Stimulated activated CD4-positive, alpha-beta T cell treated with anti-CD3 and anti-CD28 coated beads, Interleukin-15, amount 100 ng/mL, for 48 hours (primary cell): ENCODE results near the gene MAGI3.
"Not testable (repeated sequence)": the region's sequence is repeated elsewhere in the genome, so short reads cannot be mapped to it uniquely, and the experiment has no call there.

Source experiments
- DNase-seq, 2 donors: peaks; one replicate each; pipeline ENCODE4 v3.0.0-alpha.2; 2020; ENCODE audit warnings: low read depth in 2 of 2

Gene MAGI3

DNA sequence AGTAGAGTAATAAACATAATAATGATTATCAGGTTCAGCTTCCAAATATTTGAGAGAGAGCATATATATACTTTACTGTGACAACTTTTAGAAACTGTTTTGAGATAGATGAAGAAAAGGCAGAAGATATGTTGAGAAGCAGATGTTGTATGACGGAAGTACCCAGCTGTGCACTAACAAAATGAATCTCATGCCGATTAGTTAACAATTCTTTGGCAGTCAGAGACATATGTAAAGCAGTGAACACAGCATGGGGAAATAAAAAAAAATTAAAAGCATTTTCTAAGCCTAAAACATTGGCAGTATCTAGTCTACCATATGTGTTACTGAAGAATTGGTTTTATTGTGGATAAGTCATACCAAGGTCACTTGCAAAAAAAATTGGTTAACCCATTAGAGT, 51.8 kb downstream of the MAGI3 start:
- DNase-seq, result no peak

DNA sequence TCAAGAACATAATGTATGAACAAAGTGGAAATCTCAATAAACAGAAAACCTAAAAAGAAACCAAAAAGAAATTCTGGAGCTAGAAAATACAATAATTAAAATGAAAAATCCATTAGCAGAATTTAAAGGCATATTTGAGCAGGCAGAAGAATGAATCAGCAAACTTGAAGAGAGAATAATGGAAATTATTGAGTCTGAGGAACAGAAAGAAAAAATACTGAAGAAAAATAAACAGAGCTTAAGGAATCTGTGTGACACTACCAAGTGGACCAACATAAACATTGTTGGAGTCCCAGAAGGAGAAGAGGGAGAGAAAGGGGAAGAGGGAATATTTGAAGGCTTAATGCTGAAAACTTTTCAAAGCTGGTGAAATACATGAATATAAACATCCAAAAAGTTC, 54.5 kb downstream of the MAGI3 start:
- DNase-seq, result no peak

DNA sequence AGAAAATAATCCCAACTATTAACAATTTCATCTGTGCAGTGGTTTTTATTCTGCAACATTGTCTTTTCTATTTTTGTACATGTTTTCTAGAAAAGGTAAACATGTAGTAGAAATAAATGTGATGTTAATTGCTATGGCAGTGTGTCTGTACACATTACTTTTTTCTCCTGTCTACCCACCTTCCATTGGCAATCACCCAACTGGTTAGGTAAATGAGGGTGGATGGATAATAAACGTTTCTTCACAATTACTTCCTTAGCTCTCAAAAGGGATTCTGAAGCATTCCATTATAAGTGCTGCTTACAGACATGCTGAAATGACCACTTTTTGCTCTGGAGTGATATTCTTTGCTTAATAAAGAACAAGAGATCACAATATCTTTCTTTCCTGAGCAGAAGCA, 61.4 kb downstream of the MAGI3 start:
- no peak for DNase-seq

DNA sequence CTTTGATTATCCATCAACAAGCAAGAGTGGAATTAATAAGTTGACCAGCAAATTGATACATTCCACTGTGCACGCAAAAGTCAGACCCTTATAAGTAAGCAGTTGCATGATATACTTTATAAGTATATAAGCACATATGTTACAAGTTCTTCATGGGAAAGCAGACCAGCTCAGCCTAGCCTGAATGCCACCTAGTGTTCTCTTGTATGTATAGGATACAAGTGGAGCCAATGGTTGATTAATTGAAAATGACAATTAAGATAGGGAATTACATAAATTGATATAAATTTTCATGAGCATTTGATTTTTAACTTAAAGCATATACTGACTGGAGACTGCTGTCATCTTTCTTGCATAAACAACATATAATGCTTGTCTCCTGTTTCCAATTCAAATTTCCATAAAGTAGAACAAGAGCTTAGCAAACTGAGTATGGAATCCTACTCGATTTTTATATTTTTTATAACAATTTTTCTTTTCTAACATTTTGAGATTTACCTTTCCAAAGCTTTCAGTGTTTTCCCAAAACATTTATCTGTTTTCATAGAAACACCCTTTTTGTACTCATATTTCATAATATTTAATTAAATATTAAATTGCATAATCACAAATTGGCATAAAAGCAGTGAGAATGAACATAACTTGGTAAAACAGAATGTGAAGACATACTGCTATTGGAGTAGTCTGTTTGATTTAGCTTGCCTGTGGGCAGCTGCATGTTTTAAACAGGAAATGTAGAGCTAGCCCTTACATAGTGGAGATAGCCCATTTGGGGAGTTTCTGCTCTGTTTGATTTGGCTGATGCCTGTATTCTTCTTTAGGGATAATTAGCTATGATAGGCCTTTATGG, 62.8 kb downstream of the MAGI3 start:
- no peak for DNase-seq

DNA sequence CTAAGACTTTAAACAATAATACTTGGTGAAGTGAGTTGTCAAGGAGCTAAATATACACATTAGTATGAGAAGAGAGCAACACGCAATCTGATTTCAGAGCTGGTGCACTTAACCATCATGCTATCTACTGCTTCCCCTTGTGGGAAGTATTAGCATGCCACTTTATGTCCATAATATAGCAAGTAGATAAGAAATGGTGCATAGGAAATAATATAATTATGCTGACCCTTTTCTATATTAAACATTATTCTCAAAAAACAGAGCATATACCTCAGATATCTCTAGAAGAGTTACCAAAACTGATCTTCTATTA, 63.4 kb downstream of the MAGI3 start:
- no peak for DNase-seq

DNA sequence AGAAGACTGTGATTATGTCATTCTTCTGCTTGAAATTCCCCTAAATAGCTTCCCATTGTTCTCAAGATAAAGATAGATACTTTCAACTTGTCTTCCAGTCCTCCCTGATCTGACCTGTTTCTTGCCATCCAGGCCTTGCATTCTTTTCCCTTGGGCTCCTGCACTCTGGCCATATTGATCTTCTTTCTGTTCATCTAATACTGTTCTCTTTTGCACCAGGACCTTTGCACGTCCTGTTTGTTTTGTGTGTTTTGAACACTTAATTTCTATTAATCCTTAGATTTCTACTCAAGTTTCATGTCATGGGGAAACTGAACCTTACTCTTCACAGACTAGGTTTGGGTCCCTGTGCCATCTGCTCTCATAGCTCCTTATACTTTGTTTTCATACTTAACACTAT, 65.1 kb downstream of the MAGI3 start:
- no peak for DNase-seq

DNA sequence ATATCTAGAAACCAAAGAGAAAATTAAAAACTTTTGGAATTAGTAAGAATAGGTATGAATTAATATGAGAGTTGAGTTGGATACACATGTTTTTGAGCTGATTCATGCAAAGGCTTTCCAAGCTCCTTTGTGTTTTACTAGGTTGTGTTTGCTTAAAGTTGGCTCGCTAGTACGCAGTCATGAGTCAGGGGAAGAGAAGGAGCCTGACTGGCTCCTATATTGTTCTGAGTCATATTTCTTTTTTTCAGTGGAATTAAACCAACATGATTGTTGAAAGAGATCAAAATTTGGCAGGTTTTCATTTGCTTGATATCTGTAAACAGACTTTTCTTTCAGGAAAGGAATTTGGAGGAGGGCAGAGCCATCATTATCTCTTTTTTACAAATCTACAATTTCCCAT, 66.7 kb downstream of the MAGI3 start:
- DNase-seq, result no peak

DNA sequence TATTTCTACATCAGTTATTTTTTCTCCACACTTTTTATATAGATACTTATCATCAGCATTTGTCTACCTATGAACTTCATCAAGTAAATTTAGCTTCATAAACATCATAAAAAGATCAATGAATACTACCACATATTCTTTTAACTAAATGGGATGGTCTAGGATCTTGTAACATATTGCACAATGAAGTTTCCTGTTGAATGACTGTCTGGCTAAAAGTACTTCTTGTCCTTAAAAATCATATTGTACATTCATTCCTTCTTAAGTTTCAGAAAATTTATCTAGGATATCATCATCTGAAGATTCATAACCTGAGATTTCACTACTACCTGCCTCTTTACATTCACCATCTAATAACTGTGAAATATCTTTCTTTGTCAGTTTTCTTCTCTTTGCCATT, 69.0 kb downstream of the MAGI3 start:
- DNase-seq, result no peak

DNA sequence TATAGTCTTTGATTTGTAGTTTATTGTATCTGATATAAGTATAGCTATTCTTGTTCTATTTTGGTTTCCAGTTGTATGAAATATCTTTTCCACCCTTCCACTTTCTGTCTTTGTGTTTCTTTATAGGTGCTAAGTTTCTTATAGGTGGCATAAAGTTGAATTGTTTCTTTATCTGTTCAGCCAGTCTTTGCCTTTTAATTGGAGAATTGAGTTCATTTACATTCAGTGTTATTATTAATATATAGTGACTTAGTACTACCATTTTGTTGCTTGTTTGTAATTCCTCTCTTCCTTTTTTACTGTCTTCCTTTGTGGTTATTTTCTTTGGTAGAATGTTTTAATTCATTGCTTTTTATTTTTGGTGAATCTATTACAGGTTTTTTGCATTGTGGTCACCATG, 77.7 kb downstream of the MAGI3 start:
- no peak for DNase-seq

DNA sequence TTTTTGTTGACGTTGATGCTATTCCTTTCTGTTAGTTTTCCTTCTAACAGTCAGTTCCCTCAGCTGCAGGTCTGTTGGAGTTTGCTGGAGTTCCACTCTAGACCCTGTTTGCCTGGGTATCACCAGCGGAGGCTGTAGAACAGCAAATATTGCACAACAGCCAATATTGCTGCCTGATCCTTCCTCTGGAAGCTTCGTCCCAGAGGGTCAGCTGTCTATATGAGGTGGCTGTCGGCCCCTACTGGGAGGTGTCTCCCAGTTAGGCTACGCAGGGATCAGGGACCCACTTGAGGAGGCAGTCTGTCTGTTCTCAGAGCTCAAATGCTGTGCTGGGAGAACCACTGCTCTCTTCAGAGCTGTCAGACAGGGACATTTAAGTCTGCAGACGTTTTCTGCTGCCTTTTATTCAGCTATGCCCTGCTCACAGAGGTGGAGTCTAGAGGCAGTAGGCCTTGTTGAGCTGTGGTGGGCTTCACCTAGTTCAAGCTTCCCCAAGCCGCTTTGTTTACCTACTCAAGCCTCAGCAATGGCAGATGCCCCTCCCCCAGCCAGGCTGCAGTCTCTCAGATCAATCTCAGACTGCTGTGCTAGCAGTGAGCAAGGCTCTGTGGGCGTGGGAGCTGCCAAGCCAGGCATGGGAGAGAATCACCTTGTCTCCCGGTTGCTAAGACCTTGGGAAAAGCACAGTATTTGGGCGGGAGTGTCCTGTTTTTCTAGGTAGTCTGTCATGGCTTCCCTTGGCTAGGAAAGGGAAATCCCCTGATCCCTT, 88.3 kb downstream of the MAGI3 start:
- not testable (repeated sequence) for DNase-seq

DNA sequence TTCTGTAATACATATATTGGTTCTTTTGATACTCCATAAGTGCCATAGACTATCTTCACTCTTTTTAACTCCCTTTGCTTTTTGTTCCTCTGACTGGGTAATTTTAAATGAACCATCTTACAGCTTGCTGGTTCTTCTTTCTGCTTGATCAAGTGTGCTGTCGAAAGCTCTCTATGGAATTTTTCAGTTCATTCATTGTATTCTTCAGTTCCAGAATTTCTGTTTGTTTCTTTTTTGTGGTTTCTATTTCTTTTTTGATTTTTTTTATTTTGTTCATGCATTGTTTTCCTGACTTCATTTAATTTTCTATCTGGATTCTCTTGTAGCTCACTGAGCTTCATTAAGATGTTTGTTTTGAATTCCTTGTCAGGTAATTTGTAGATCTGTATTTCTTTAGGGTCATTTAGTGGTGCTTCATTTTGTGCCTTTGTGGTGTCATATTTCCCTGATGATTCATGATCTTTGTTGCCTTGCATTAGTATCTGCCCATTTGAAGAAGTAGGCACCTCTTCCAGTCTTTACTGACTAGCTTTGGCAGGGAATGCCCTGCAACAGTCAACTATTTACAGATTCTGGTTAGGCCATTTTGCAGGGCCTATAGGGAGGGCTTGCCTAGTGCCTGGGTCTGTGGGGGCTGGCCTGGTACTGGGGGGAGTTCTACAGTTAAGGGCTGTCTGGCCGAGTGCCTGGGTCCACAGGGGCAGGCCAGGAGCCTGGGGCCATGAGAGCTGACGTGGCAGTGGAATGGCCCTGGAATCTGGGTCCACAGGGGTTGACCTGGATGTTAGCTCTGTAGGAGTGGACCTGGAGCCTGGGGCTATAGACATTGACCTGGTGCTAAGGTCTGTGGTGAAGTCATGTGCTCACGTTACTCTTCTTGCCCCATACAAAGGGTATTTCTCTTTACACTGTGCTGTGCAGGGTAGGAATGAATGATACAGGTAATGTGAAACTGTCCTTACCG, 89.7 kb downstream of the MAGI3 start:
- no peak for DNase-seq

DNA sequence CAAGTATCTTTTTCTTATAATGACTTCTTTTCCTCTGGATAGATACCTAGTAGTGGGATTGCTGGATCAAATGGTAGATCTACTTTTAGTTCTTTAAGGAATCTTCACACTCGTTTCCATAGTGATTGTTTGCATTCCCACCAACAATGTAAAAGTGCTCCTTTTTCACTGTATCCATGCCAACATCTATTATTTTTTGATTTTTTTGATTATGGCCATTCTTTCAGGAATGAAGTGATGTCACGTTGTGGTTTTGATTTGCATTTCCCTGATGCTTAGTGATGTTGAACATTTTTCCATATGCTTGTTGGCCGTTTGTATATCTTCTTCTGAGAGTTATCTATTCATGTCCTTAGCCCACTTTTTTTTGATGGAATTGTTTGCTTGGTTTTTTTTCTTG, 94.8 kb downstream of the MAGI3 start:
- DNase-seq, result not testable (repeated sequence)

DNA sequence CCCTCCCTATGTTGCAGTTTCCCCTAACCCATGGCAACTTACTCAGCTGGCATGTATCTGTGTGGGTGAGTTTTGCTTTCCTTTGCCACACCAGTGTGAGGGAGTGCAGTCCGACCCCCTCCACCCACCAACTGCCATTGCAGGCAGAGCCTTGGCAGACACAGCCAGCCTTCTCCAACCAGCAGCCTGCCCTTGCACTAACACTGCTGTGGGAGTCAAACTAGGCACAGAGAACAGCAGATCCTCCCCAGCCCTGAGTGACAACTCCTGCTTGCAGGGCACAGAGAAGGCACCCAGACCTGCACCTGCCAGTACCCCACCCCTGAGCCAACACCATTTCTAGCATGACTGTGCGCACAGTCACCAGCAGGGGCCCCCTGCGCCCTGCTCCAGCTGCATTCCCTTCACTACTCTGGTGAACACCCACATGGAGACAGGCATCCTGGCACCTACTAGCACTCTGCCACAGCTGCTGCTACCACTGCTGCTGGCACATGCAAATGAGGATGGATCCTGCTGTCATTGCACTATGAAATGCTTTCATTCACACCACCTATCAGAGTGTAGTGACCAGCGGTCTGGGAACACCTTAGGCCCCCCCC, 98.4 kb downstream of the MAGI3 start:
- DNase-seq, result no peak

DNA sequence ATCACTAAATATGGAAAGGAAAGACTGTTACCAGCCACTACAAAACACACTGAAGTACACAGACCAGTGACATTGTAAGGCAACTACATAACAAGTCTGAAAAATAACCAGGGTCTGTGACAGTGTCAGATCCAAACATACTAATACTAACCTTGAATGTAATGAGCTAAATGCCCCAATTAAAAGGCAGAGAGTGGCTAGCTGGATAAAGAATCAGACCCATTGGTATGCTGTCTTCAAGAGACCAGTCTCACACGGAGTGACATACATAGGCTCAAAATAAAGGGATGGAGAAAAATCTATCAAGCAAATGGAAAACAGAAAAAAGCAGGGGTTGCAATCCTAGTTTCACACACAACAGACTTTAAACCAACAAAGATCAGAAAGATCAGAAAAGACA, 100.1 kb downstream of the MAGI3 start:
- DNase-seq, result no peak

DNA sequence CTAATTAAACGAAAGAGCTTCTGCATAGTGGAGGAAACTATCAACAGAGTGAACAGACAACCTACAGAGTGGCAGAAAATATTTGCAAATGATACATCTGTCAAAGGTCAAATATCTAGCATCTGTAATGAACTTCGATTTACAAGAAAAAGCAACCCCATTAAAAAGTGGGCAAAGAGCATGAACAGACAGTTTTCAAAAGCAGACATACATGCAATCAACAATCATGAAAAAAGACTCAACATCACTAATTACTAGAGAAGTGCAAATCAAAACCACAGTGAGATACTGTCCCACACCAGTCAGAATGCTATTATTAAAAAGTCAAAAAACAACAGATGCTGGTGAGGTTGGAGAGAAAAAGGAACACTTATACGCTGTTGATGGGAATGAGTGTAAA, 103.2 kb downstream of the MAGI3 start:
- no peak for DNase-seq

DNA sequence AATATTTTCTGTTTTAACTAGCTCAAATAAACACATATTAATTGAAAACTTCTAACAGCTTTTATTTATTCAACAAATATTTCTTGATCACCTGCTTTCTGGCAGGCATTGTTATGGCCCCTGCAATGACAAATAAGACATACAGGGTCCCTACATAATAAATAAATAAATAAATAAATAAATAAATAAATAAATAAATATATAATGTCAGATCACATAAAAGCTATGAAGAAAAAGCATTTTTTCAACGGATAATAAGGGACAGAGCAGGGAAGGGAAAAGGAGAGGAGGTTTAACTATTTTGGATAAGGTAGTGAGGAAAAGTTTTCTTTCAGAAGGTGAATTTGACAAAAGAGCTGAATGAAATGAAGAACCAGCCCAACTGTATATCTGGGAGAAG, 115.0 kb downstream of the MAGI3 start:
- DNase-seq, result no peak

DNA sequence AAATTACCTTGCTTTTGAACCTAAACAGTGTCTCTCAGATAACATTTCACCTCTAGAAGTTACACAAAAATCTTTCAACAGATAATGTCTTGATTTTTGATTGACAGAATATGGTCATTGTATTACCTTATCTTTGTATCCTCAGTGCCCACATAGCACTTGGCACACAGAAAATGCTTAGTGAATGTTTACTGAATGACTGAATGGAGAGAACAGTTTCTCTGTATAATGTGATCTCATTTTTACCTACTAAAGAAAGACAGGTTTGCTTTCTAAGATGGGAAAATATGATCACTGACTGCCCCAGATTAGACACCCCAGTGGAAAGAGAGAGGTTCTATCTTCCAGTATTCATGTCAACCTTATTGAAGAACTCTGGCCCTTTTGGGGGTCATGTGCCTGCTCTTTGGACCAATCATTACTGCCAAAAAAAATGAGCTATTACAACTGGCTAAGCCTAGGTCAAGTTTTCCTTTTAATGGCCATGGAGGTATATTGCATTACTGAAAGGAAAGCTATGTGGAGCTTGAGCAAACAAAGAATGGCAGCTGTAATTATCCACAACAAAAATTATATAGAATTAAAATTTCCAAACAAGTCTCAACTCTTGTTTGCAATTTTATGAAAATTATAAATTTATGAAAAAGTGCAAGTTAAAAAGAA, 117.4 kb downstream of the MAGI3 start:
- no peak for DNase-seq

DNA sequence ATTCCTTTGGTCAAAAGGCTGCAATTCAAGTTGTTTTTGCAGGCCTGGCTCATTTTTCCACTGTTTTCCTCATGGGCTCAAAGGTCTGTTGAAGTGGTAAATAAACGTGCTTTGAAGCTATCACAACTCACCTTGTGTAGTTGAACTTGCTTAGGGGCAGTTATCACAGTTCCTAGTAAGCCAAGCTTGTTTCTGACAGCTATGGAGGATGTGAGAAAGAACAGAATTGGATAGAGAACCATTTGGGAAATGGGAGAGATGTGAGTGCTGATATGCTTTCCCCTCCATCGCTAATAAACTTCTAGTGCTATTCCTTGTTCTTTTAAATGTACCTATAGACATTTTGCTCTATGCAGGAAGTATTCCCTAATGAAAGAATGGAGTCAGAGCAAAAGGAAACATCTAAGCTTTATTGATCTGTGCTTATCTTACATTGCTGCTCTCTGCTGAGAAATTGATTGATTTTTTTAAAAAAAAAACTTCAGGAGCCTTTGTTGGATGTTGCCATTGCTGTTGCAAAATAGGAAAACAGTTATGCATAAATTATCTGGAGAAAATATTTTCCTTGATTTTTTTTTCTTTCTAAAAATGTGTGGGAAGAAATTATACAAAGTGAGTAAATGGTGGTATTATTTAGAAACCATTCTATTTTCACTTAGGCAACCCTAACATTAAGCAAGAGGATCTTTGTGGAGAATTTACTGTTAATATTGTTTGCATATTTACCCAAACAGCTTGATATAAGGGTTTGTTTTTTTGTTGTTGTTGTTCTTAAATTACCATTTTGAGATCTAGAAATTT, 118.2 kb downstream of the MAGI3 start:
- DNase-seq, result no peak

DNA sequence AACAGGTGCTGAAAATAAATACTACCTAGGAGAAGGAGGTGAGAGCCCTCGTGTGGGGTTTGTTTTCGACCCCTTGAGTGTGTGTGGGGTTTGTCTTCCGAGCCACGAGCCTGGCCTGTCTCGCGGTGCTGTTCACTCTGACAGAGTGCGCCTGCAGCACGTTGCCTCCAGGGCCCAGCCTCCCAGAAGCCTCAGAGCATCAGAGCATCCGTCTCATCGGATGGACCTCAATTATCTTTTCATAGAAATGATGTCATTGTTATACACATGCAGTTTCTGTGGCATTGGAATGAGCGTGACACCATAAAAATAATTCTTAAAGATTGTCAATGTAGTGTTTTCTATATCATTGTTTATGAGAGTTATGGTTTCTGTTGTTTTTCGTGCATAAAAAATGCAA, 119.5 kb downstream of the MAGI3 start:
- not testable (repeated sequence) for DNase-seq

DNA sequence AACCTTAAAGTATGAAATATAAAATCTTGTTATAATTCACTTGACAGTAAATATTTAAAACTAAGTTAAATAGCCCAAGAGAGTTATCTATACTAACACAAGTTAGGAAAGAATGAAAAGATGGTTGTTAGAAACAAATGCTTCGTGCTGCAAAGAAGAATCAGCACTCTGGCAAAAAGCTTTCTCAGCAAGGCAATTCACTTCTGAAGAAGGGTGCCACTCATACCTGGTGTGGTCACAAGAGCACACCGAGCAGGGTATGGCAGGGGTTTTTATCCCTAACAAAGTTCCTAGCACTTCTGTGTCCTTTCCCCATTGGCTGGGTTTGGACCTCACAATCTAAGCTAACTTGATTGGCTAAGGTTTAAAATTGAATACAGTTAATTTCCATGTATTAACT, 121.0 kb downstream of the MAGI3 start:
- DNase-seq, result no peak

DNA sequence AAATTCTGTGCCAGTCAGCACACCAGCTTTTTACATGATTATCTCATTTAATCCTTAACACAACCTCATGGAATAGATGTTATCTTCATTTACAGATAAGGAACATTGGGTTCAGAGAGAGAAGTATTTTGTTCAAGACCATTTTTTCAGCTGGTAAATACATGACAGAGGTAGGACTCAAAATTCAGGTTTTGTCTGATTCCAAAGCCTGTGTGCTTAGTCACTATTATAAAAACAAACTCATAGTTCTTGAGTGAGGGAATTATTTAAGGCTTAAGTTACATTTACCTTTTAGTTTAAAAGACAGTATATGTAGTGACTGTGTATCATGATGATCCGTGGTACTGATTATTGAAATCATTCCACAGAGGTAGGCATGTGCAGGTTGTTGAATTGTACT, 125.2 kb downstream of the MAGI3 start:
- no peak for DNase-seq
